Measurements from ENCODE around the gene BICD1.

Gene BICD1

DNA sequence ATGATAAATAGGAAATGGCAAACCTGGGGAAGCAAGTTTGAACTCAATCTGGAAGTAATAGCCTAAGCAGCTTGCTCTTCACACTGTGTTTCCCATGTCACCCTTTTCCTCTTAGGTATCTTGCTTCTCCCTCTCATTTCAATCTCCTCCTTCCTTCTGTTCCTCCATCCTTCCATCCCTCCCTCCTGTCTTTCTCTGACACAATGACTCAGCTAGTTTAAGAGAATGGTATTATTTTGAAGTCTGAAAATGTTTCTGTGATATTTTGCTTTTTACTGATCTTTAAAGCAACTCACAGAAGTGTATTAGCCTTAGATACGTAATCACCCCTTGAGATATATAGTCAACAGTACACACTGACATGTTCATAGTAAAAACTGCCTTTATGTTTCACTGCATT lies 236.8 kb downstream of the BICD1 start:
- no peak overlapping the region for H2AFZ ChIP-seq (ENCODE audit: low read depth)
- H3K4me1 ChIP-seq (ENCODE audit: low read depth, poor library complexity, severe bottlenecking) = no peaks in the 10 kb centered on the region
- no peak overlapping the region for H3K9ac ChIP-seq
- no peak overlapping the region for H3K27ac ChIP-seq
- H3K27me3 ChIP-seq (ENCODE audit: insufficient read depth, low read depth) = no peaks in the 10 kb centered on the region
- H3K4me2 ChIP-seq = no peak overlapping the region
- no peaks in the 10 kb centered on the region for H3K79me2 ChIP-seq (ENCODE audit: insufficient read depth, low read depth)
- no peak overlapping the region for H3K4me3 ChIP-seq (IDR thresholded peaks at IDR 0.05; ENCODE audit: insufficient read depth, low read depth, low read length)
- TF ChIP-seq, protein P1, sequence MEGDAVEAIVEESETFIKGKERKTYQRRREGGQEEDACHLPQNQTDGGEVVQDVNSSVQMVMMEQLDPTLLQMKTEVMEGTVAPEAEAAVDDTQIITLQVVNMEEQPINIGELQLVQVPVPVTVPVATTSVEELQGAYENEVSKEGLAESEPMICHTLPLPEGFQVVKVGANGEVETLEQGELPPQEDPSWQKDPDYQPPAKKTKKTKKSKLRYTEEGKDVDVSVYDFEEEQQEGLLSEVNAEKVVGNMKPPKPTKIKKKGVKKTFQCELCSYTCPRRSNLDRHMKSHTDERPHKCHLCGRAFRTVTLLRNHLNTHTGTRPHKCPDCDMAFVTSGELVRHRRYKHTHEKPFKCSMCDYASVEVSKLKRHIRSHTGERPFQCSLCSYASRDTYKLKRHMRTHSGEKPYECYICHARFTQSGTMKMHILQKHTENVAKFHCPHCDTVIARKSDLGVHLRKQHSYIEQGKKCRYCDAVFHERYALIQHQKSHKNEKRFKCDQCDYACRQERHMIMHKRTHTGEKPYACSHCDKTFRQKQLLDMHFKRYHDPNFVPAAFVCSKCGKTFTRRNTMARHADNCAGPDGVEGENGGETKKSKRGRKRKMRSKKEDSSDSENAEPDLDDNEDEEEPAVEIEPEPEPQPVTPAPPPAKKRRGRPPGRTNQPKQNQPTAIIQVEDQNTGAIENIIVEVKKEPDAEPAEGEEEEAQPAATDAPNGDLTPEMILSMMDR (conservative IDR thresholded peaks at IDR 0.05; ENCODE audit: low read depth, low read length) = no peak
- H4K20me1 ChIP-seq (ENCODE audit: insufficient read depth) = no peaks in the 10 kb centered on the region
- H3K36me3 ChIP-seq (ENCODE audit: insufficient read depth) = no peaks in the 10 kb centered on the region

DNA sequence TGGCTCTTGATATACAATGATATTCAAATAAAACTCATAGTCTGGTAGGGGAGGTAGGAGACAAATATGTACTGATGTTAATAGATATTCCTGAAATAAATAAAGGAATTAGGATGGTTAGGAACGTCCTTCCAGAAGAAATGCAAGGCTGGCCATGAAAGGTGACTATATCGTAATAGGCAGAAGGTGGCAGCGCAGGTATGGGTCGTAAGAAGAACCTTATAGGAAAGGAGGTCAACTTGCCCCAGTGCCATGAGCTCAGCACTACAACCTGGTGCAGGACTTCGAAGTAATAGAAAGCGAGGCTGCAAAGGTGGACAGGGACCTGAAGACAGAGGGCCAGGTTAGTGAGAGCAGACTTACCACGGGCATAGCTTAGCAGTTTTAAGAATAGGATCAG lies 237.4 kb downstream of the BICD1 start:
- TF ChIP-seq, protein P1 (conservative IDR thresholded peaks at IDR 0.05; ENCODE audit: low read depth, low read length) = no peak
- no peaks in the 10 kb centered on the region for H3K27me3 ChIP-seq (ENCODE audit: insufficient read depth, low read depth)
- H2AFZ ChIP-seq (ENCODE audit: low read depth) = no peak overlapping the region
- no peak overlapping the region for H3K27ac ChIP-seq
- no peaks in the 10 kb centered on the region for H4K20me1 ChIP-seq (ENCODE audit: insufficient read depth)
- H3K4me2 ChIP-seq = no peak overlapping the region
- no peaks in the 10 kb centered on the region for H3K4me1 ChIP-seq (ENCODE audit: low read depth, poor library complexity, severe bottlenecking)
- no peak overlapping the region for H3K9ac ChIP-seq
- H3K36me3 ChIP-seq (ENCODE audit: insufficient read depth) = no peaks in the 10 kb centered on the region
- H3K79me2 ChIP-seq (ENCODE audit: insufficient read depth, low read depth) = no peaks in the 10 kb centered on the region
- H3K4me3 ChIP-seq (IDR thresholded peaks at IDR 0.05; ENCODE audit: insufficient read depth, low read depth, low read length) = no peak overlapping the region

DNA sequence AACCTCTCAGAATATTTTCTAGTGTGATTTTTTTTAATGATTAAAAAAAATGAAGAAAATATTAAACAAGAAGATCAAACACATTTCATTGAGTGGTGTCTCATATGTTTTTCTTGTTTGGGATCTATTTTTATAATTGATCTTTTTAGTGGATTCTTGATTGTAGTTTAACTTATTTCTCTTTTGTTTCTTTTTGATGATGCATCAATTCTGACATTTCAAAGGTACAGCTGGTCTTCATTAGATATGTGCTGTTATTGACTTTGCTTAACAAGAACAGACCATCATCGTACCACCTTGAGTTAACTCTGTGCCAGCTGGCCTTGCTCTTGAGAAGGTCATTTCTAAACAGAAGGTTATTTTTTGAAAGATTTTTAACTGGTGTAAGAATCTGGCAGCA lies 246.9 kb downstream of the BICD1 start:
- H3K4me3 ChIP-seq (IDR thresholded peaks at IDR 0.05; ENCODE audit: insufficient read depth, low read depth, low read length) = no peak overlapping the region
- H3K36me3 ChIP-seq (ENCODE audit: insufficient read depth) = no peaks in the 10 kb centered on the region
- H3K27ac ChIP-seq = no peak overlapping the region
- H3K27me3 ChIP-seq (ENCODE audit: insufficient read depth, low read depth) = no peaks in the 10 kb centered on the region
- no peak overlapping the region for H3K4me2 ChIP-seq
- no peaks in the 10 kb centered on the region for H3K4me1 ChIP-seq (ENCODE audit: low read depth, poor library complexity, severe bottlenecking)
- TF ChIP-seq, protein P1 (conservative IDR thresholded peaks at IDR 0.05; ENCODE audit: low read depth, low read length) = no peak
- no peak overlapping the region for H3K9ac ChIP-seq
- no peaks in the 10 kb centered on the region for H4K20me1 ChIP-seq (ENCODE audit: insufficient read depth)
- no peak overlapping the region for H2AFZ ChIP-seq (ENCODE audit: low read depth)
- no peaks in the 10 kb centered on the region for H3K79me2 ChIP-seq (ENCODE audit: insufficient read depth, low read depth)

DNA sequence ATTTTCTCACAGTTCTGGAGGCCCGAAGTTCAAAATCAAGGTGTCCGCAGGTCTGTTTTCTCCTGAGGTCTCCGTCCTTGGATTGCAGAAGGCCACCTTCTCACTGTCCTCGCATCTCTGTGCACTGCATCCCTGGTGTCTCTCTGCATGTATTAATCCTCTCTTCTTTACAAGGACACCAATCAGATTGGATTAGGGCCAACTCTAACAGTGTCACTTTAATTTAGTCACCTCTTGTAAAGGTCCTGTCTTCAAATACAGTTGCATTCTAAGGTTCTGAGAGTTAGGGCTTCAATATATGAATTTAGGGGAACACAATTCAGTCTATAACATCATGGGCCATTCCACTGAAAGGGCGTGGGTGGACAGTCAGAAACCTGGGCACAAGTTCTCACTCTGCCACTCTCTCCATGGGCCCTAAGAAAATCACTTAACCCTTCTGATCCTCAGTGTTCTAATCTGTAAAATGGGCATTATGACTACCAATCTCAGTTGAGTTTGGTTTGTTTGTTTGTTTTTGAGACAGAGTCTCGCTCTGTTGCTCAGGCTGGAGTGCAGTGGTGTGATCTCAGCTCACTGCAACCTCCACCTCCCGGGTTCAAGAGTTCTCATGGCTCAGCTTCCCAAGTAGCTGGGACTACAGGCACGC lies 251.1 kb downstream of the BICD1 start:
- Histone ChIP-seq H3K4me2 (no peak overlapping the region), H4K20me1 (ENCODE audit: insufficient read depth) (no peaks in the 10 kb centered on the region), H3K4me3 (IDR thresholded peaks at IDR 0.05; ENCODE audit: insufficient read depth, low read depth, low read length) (no peak overlapping the region), H3K36me3 (ENCODE audit: insufficient read depth) (no peaks in the 10 kb centered on the region), H3K4me1 (ENCODE audit: low read depth, poor library complexity, severe bottlenecking) (no peaks in the 10 kb centered on the region), H3K27me3 (ENCODE audit: insufficient read depth, low read depth) (no peaks in the 10 kb centered on the region), H2AFZ (ENCODE audit: low read depth) (no peak overlapping the region), H3K9ac (no peak overlapping the region), H3K27ac (no peak overlapping the region), H3K79me2 (ENCODE audit: insufficient read depth, low read depth) (no peaks in the 10 kb centered on the region)
- TF ChIP-seq, protein P1 (conservative IDR thresholded peaks at IDR 0.05; ENCODE audit: low read depth, low read length) = no peak

Data from KMS-11 (cell line).